Sigmoid colon (tissue), 7 donors: ENCODE results near the gene UBA6. TPM values are rescaled to one million over a fixed set of nuclear protein-coding genes. Genes with fewer than 3 reads are reported as not detected.

Experiments used
- DNase-seq: peaks from one replicate; pipeline ENCODE4 v3.0.0-alpha.2; 2019
- H3K27ac ChIP-seq, 4 donors: fragments of 200-600 bp; sonication (generic); one replicate each; pipeline ENCODE4 v1.5.1; 2016 to 2019; ENCODE audit warnings: mild to moderate bottlenecking in 1 of 4
- H3K27me3 ChIP-seq, 3 donors: fragments of 200-600 bp; sonication (generic); one replicate each; pipeline ENCODE4 v1.5.1; 2019; ENCODE audit warnings: mild to moderate bottlenecking in 1 of 3
- H3K36me3 ChIP-seq, 4 donors: fragments of 200-600 bp; sonication (generic); one replicate each; pipeline ENCODE4 v1.5.1; 2016 to 2019
- H3K4me1 ChIP-seq, 4 donors: fragments of 200-600 bp; sonication (generic); one replicate each; pipeline ENCODE4 v1.5.1; 2017 to 2019
- H3K4me3 ChIP-seq, 4 donors: fragments of 200-600 bp; sonication (generic); one replicate each; pipeline ENCODE4 v1.5.1; 2017 to 2019; ENCODE audit warnings: mild to moderate bottlenecking in 2 of 4, moderate library complexity in 1 of 4
- H3K9me3 ChIP-seq, 4 donors: fragments of 200-600 bp in 3 of 4; sonication (generic) in 3 of 4; one replicate each; pipeline versions ENCODE4 v1.5.1 to v1.6.1; 2013 to 2019
- EP300 ChIP-seq, 4 donors: sonication (generic); formaldehyde crosslinking; IDR thresholded peaks; one replicate each; pipeline ENCODE4 v1.6.1; 2017; ENCODE audit warnings: antibody characterized with exemption in 4 of 4
- POLR2A ChIP-seq, 2 donors: fragments of 450-650 bp; IDR thresholded peaks; one replicate each; pipeline ENCODE4 v1.6.1; 2016; ENCODE audit warnings: antibody characterized with exemption in 2 of 2, mild to moderate bottlenecking in 2 of 2, moderate library complexity in 2 of 2
- POLR2AphosphoS5 ChIP-seq, 4 donors: sonication (generic); formaldehyde crosslinking; IDR thresholded peaks; one replicate each; pipeline ENCODE4 v1.6.1; 2017; ENCODE audit warnings: antibody characterized with exemption in 4 of 4
- WGBS, 2 donors: extraction: QIAGEN DNeasy Blood & Tissue Kit; methylation state at CpG; one replicate each; pipeline ENCODE4 v1.1.7; 2013; 5-methylcytosine and 5-hydroxymethylcytosine counted together
- intact Hi-C: fragments of 100-400 bp; cut with DNase I; formaldehyde crosslinking; loops from one replicate; pipeline ENCODE4 v1.15.1; 2023
- polyA plus RNA-seq, 3 donors: library from polyadenylated mRNA; stranded (reverse); fragments of 200-250 nt; gene quantifications; one replicate each; pipeline ENCODE4 v1.2.3, GENCODE V29; 2013
- total RNA-seq, 4 donors: library from RNA; depleted of rRNA; stranded (reverse); fragments of >200 nt; gene quantifications; one replicate each; pipeline ENCODE4 v1.1.0, GENCODE V29; 2016
- TF ChIP-seq, protein P1 (sequence below), 4 experiments: fragments of 450-650 bp in 3 of 4; fragments of 200-600 bp in 1 of 4; IDR thresholded peaks; one replicate each; pipeline ENCODE4 v1.5.1; 2016 to 2019; ENCODE audit warnings: antibody characterized with exemption in 4 of 4, mild to moderate bottlenecking in 3 of 4, moderate library complexity in 2 of 4
- donor health status: healthy with polysubstance abuse.
- donor health status: Bipolar disorder and iron deficiency.
- donor health status: healthy.

The UBA6 gene
- total and polyA plus RNA-seq, 7 donors: 4.2 to 85.0 (median 22.8) TPM

DNA sequence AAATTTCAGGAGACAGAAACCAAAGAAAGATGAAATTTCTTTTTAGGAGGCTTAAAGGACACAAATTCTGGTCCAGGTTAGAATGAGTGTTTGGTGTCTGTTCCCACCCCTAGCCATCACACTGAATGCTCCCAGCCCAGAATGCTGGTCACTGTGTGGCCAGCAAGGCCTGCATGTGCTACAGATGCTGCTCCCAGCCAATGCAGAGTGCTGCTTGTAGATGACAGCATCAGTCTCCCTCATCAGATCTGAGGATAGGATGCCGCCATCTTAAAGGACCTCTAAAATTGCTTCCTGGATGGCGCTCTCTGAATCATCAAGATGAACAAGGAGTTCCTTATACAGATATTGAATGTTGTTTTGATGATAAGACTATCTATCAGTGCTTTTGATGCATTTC lies 17.9 kb upstream of the UBA6 start:
- Histone ChIP-seq H3K36me3 (peaks cover 0 to 21% (median 0%) of the 10 kb centered on the region in 4 donors), H3K4me3 (no peak overlapping the region), H3K27ac (no peak overlapping the region), H3K27me3 (no peaks in the 10 kb centered on the region), H3K4me1 (no peaks in the 10 kb centered on the region), H3K9me3 (no peaks in the 10 kb centered on the region)
- no peak for DNase-seq
- intact Hi-C loops: no loop called here
- no peak for TF ChIP-seq POLR2A (IDR thresholded peaks at IDR 0.05)
- TF ChIP-seq, protein P1, sequence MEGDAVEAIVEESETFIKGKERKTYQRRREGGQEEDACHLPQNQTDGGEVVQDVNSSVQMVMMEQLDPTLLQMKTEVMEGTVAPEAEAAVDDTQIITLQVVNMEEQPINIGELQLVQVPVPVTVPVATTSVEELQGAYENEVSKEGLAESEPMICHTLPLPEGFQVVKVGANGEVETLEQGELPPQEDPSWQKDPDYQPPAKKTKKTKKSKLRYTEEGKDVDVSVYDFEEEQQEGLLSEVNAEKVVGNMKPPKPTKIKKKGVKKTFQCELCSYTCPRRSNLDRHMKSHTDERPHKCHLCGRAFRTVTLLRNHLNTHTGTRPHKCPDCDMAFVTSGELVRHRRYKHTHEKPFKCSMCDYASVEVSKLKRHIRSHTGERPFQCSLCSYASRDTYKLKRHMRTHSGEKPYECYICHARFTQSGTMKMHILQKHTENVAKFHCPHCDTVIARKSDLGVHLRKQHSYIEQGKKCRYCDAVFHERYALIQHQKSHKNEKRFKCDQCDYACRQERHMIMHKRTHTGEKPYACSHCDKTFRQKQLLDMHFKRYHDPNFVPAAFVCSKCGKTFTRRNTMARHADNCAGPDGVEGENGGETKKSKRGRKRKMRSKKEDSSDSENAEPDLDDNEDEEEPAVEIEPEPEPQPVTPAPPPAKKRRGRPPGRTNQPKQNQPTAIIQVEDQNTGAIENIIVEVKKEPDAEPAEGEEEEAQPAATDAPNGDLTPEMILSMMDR (IDR thresholded peaks at IDR 0.05): no peak
- TF ChIP-seq POLR2AphosphoS5 (IDR thresholded peaks at IDR 0.05): no peak
- TF ChIP-seq EP300 (IDR thresholded peaks at IDR 0.05): no peak
- WGBS, 2 donors: 97 to 98% methylated on average over 2 of the region's 2 CpGs

DNA sequence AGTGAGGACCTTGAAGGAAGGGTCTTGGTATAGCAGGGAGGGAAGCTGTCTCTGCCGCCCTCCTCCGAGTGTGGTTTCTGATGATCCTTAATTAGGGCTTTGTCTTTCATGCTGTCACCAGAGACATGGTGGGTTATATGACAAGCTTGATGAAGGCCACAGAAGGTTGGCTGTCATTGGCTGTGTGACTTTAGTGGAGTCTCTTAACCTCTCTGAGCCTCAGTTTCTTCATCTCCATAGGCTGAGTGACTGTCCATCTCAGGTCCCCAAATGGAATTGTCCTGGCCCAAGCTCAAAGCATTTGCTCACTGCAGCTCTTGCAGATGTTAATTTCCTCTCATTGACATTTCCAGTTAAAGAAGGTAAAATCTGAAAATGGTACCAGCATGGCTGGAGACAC lies 16.6 kb upstream of the UBA6 start:
- H3K27ac ChIP-seq: no peak overlapping the region
- no peaks in the 10 kb centered on the region for H3K9me3 ChIP-seq
- WGBS, 2 donors: 96 to 98% methylated on average over 2 of the region's 2 CpGs

DNA sequence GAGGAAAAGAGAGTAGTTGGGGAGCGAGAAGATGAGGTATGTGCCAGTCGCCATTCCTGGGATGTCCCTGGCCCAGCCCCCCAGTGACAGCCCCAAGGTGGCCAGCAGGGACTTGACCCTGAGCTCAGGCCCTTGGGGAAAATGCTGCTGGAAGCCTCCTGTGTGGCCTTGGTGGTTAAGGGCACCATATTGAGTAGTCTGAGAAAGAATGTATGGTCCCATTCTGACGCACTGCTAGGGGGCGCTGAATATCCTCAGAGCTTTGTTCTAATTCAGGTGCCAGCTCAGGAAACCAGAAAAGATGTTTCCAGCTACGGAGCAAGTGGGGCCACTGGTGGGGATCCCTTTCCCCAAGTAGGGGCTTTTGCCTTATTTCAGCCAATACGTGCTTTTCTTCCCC lies 14.0 kb upstream of the UBA6 start:
- Histone ChIP-seq H3K4me1 (no peaks in the 10 kb centered on the region), H3K4me3 (no peak overlapping the region), H3K9me3 (no peaks in the 10 kb centered on the region), H3K27me3 (no peaks in the 10 kb centered on the region), H3K27ac (no peak overlapping the region), H3K36me3 (no peaks in the 10 kb centered on the region)
- 82 to 97% methylated on average over 6 of the region's 6 CpGs for WGBS, 2 donors
- no peak for DNase-seq
- intact Hi-C loops: no loop called here
- TF ChIP-seq POLR2AphosphoS5 (IDR thresholded peaks at IDR 0.05) (no peak), POLR2A (IDR thresholded peaks at IDR 0.05) (no peak), EP300 (IDR thresholded peaks at IDR 0.05) (no peak)

More for the DNA sequence above, 16.6 kb upstream of the UBA6 start:
- no peak for DNase-seq
- Histone ChIP-seq H3K36me3 (peaks cover 0 to 21% (median 0%) of the 10 kb centered on the region in 4 donors), H3K27me3 (no peaks in the 10 kb centered on the region), H3K4me1 (no peaks in the 10 kb centered on the region), H3K4me3 (no peak overlapping the region)
- intact Hi-C loops: no loop called here
- no peak for TF ChIP-seq EP300 (IDR thresholded peaks at IDR 0.05)
- TF ChIP-seq POLR2AphosphoS5 (IDR thresholded peaks at IDR 0.05): no peak
- TF ChIP-seq, protein P1 (IDR thresholded peaks at IDR 0.05): no peak
- TF ChIP-seq POLR2A (IDR thresholded peaks at IDR 0.05): no peak

DNA sequence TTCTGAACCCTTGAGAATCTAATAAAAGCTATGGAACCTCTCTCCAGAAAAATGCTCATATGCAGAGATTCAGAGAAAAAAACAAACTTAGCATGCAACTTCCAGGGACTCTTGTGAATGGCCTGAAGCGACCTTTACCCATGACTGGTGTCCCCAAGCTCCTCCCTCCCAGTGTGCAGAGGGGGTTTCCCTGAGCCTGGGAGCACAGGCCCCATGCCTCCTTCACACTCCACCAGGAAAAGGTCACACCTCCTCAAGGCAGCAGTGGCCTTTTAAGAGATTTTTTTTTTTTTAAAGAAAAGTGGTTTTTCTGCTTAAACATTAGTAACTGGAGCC lies 13.3 kb upstream of the UBA6 start:
- no peak for DNase-seq
- Histone ChIP-seq H3K36me3 (no peaks in the 10 kb centered on the region), H3K4me3 (no peak overlapping the region), H3K27ac (no peak overlapping the region), H3K27me3 (no peaks in the 10 kb centered on the region), H3K4me1 (no peaks in the 10 kb centered on the region), H3K9me3 (no peaks in the 10 kb centered on the region)
- 88 to 96% methylated on average over 1 of the region's 1 CpG for WGBS, 2 donors
- no peak for TF ChIP-seq EP300 (IDR thresholded peaks at IDR 0.05)
- TF ChIP-seq POLR2AphosphoS5 (IDR thresholded peaks at IDR 0.05): no peak
- TF ChIP-seq, protein P1 (IDR thresholded peaks at IDR 0.05): no peak
- no peak for TF ChIP-seq POLR2A (IDR thresholded peaks at IDR 0.05)
- intact Hi-C loops: no loop called here

DNA sequence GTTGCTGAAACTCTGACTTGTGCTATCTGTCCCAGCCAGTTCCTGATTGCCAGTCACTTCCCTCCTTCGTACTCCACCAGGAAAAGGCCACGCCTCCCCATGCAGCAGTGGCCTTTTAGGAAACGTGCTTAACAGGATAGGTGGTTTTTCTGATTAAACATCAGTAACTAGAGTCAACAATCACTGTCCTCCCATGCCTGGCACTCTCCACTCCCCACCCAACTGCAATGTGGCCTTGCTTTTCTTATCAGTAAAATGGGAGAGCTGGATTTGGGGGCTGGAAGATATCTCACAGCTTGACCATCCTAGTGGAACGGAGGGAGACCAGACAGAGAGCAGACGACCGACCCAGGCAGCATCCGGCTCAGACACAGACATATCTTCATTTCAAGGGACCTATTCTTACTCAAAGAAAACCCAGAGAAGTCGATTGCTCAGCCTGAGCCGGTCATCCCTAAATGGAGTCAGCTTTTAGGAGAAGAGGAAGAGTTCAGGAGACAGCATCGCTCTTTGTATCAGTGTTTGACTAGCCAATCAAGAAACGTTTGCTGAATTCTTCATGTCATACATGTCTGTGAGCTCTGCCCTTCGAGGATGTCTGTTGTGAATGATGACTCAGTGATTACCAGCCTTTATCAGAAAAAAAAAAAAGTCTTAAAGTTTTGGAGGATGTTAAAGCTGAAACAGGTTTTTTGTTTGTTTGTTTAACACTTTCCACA lies 12.7 kb upstream of the UBA6 start:
- Histone ChIP-seq H3K9me3 (no peaks in the 10 kb centered on the region), H3K36me3 (no peaks in the 10 kb centered on the region), H3K4me3 (no peak overlapping the region), H3K4me1 (no peaks in the 10 kb centered on the region), H3K27ac (no peak overlapping the region), H3K27me3 (no peaks in the 10 kb centered on the region)
- TF ChIP-seq, protein P1 (IDR thresholded peaks at IDR 0.05): no peak
- TF ChIP-seq POLR2A (IDR thresholded peaks at IDR 0.05) (no peak), POLR2AphosphoS5 (IDR thresholded peaks at IDR 0.05) (no peak), EP300 (IDR thresholded peaks at IDR 0.05) (no peak)
- 69 to 82% methylated on average over 12 of the region's 12 CpGs for WGBS, 2 donors
- no peak for DNase-seq
- intact Hi-C loops: no loop called here
